SU-DHL-6 (cell line): ENCODE measurements around the gene JAK3.

Experiments
- CTCF ChIP-seq: fragments of 200-600 bp; sonication (generic); IDR thresholded peaks from one replicate; pipeline ENCODE4 v1.5.1; 2017; ENCODE audit warnings: antibody characterized with exemption, mild to moderate bottlenecking, low read length, moderate library complexity; ENCODE audit not compliant: insufficient read depth, poor library complexity, severe bottlenecking
- EZH2phosphoT487 ChIP-seq: fragments of 200-600 bp; sonication (generic), shearing (Covaris generic); conservative IDR thresholded peaks from 2 replicates; pipeline ENCODE4 v1.6.1; 2018; ENCODE audit warnings: mild to moderate bottlenecking, antibody characterized with exemption, low read length, moderate library complexity, mixed read lengths

DNA sequence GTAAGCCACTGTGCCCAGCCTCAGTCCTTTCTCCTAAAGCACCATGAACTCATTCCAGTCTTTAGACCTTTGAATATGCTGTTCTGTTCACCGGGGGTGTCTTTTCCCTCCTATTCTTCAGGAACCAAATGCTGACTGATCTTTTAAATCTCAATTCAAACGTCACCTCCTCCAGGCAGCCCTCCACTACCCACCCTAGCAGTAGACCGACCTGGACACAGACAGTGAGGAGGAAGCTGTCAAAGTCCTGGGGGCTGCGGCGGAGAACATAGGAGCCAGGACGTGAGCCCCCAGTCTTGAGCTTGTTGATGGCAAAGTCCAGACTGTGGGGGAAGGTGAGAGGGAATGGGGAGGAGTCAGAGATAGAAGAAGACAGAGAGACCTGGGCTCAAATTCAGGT is 7.8 kb downstream of the JAK3 start:
- TF ChIP-seq CTCF (no peak), EZH2phosphoT487 (no peak)
